Activated CD4-positive, alpha-beta T cell treated with anti-CD3 and anti-CD28 coated beads, Interleukin-2, amount 10 ng/mL, durations not matched to agents 7 days and 5 days (primary cell): ENCODE measurements around the gene NRXN2. TPM values are rescaled to one million over a fixed set of nuclear protein-coding genes. Genes with fewer than 3 reads are reported as not detected.

Experiments used
- CTCF ChIA-PET: fragments of 350-600 bp; sonication (Branson Sonifier 250); formaldehyde crosslinking; loops from one replicate; lab custom pipeline; 2021; ENCODE audit warnings: antibody characterized with exemption; lab: Charles Lee
- POLR2A ChIA-PET: fragments of 350-600 bp; sonication (Branson Sonifier 250); formaldehyde crosslinking; loops from one replicate; lab custom pipeline; 2021; ENCODE audit warnings: antibody characterized with exemption; lab: Charles Lee
- DNase-seq: peaks from one replicate; pipeline ENCODE4 v3.0.0-alpha.2; 2020
- H3K27ac Mint-ChIP-seq: one replicate; pipeline ENCODE4 v1.8.0; 2021; ENCODE audit warnings: mild to moderate bottlenecking, moderate library complexity, mixed read lengths
- H3K27me3 Mint-ChIP-seq: one replicate; pipeline ENCODE4 v1.8.0; 2021; ENCODE audit warnings: mixed read lengths
- H3K36me3 Mint-ChIP-seq: one replicate; pipeline ENCODE4 v1.8.0; 2021; ENCODE audit warnings: low read depth, mixed read lengths
- H3K4me1 Mint-ChIP-seq: one replicate; pipeline ENCODE4 v1.8.0; 2021; ENCODE audit warnings: mixed read lengths
- H3K4me3 Mint-ChIP-seq: one replicate; pipeline ENCODE4 v1.8.0; 2021; ENCODE audit warnings: mild to moderate bottlenecking, moderate library complexity, mixed read lengths
- H3K9me3 Mint-ChIP-seq: one replicate; pipeline ENCODE4 v1.8.0; 2021; ENCODE audit warnings: mixed read lengths
- total RNA-seq, 2 experiments: library from RNA; stranded (reverse); gene quantifications; one replicate each; pipeline ENCODE4 v1.2.3, GENCODE V29; 2021

The NRXN2 gene
- total RNA-seq, 2 experiments from 2014 or later = 0.07 to 0.15 TPM

DNA sequence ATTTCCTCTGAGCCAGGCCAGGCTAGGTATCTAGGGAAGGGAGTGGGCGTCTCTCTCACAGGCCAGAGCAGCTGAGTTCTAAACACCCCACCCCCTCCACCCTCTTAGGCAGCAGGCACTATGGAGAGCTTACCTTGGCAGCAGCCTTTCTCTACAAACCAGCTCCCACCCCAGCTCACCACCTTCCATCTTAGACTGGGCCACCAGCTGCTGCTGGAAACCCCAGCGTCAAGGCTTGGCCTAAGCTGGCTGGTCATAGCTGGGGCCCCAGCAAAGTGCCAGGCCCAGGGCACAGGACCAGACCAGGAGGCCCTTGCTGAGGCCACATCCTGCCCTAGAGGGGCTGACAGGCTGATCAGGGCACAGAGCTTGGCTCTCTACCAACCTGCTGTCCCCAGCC is 111.8 kb downstream of the NRXN2 start:
- peaks cover 14% of the 10 kb centered on the region for H3K4me1 Mint-ChIP-seq
- POLR2A ChIA-PET = no interaction called here
- DNase-seq = no peak
- H3K4me3 Mint-ChIP-seq = no peak overlapping the region
- H3K27me3 Mint-ChIP-seq = no peaks in the 10 kb centered on the region
- H3K9me3 Mint-ChIP-seq = no peaks in the 10 kb centered on the region
- H3K36me3 Mint-ChIP-seq = no peaks in the 10 kb centered on the region
- CTCF ChIA-PET = no interaction called here
- no peak overlapping the region for H3K27ac Mint-ChIP-seq

DNA sequence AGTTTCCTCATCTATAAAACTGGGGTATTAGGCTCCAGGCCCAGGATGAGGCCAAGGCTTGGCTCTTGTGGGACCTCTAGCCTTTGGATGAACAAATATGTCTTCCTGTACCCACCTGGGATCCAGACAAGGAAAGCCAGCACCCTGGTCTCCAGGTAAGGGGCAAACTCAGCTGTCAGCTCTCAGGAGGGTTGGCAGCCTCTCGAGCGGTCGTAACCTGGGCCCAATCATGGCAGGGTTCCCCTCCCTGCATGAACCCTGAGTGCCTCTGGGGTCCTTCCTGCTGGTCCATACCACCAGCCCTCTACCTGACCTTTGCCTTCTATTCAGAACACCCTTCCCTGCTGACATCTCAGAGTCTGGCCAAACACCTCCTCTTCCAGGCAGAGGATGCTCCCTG is 112.4 kb downstream of the NRXN2 start:
- H3K4me3 Mint-ChIP-seq = no peak overlapping the region

DNA sequence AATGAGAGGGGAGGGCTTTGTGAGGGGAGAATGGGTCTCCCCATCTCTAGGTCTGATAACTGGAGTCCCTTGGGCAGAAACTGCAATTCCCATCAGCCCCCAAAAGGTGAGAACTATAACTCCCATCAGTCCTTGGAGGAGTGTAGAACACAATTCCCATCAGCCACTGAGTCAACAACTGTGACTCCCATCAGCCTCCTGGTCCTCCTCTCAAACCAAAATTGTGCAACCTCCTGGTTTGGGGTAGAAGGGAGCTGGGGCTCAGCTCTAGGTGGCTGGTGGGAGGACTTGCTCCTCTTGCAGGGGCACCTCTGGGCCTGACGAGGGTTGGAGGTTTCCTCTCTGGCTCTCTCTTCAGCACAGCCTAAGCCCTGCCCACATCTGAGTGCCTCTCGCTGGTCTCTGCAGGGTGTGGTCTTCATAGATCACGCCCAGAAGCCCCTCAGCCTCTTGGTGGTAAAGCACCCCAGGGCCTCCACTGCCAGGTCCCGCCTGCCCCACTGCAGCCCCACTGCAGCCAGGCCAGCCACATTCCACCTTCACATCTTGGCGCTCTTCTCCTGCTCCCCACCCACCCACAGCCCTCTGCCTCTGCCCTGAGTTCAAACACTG is 113.5 kb downstream of the NRXN2 start:
- Mint-ChIP-seq H3K4me3 (no peak overlapping the region), H3K36me3 (no peaks in the 10 kb centered on the region), H3K27ac (no peak overlapping the region), H3K27me3 (no peaks in the 10 kb centered on the region), H3K4me1 (peaks cover 14% of the 10 kb centered on the region), H3K9me3 (no peaks in the 10 kb centered on the region)
- CTCF ChIA-PET = no interaction called here
- DNase-seq = no peak
- POLR2A ChIA-PET = no interaction called here

More for the DNA sequence above, 112.4 kb downstream of the NRXN2 start:
- H3K27ac Mint-ChIP-seq = no peak overlapping the region
- POLR2A ChIA-PET = no interaction called here
- CTCF ChIA-PET = no interaction called here
- H3K9me3 Mint-ChIP-seq = no peaks in the 10 kb centered on the region
- no peaks in the 10 kb centered on the region for H3K36me3 Mint-ChIP-seq
- H3K27me3 Mint-ChIP-seq = no peaks in the 10 kb centered on the region
- peaks cover 14% of the 10 kb centered on the region for H3K4me1 Mint-ChIP-seq
- no peak for DNase-seq

DNA sequence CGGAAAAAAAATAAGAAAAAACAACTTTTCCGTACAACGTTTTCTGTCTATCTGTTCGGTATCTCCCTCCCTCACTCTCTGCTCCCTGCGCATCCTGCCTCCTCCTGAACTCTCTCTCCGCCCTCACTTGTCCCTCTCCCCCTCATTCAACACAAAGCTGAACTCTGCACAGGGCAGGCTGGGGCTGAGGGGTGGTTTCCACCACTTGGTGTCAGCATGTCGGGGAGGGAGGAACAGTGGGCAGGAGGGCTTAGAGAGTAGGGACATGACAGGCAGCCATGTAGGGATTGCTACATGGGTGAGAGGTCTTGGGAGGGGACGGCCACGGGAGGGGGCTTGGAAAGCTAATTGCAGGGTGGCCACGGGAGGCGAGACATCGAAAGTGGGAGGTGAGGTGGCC is 114.4 kb downstream of the NRXN2 start:
- POLR2A ChIA-PET = no interaction called here
- Mint-ChIP-seq H3K27ac (no peak overlapping the region), H3K4me3 (no peak overlapping the region), H3K9me3 (no peaks in the 10 kb centered on the region), H3K36me3 (no peaks in the 10 kb centered on the region), H3K4me1 (peaks cover 14% of the 10 kb centered on the region), H3K27me3 (no peaks in the 10 kb centered on the region)
- DNase-seq = no peak
- CTCF ChIA-PET = no interaction called here

DNA sequence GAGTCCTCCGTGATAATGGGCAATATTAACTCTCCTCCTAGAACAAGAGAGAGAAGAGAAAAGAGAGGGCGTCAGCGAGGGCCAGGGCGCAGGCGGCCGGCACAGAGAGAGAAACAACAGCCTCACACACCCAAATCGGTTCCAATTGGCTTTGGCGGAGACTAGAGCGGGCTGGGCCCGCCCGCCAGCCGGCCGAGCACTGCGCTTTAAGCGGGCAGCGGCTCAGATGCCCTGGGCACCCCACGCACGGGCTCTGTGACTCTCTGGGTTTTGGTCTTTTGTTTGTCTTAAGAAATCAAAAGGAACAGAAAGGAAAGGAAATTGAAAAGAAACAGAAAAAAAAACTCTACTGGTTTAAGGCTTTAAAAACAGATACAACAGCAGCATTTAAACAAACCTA is 115.0 kb downstream of the NRXN2 start:
- Mint-ChIP-seq H3K36me3 (no peaks in the 10 kb centered on the region), H3K9me3 (no peaks in the 10 kb centered on the region), H3K27ac (no peak overlapping the region), H3K27me3 (no peaks in the 10 kb centered on the region), H3K4me1 (peaks cover 14% of the 10 kb centered on the region), H3K4me3 (no peak overlapping the region)
- CTCF ChIA-PET = no interaction called here
- no peak for DNase-seq
- POLR2A ChIA-PET = no interaction called here

DNA sequence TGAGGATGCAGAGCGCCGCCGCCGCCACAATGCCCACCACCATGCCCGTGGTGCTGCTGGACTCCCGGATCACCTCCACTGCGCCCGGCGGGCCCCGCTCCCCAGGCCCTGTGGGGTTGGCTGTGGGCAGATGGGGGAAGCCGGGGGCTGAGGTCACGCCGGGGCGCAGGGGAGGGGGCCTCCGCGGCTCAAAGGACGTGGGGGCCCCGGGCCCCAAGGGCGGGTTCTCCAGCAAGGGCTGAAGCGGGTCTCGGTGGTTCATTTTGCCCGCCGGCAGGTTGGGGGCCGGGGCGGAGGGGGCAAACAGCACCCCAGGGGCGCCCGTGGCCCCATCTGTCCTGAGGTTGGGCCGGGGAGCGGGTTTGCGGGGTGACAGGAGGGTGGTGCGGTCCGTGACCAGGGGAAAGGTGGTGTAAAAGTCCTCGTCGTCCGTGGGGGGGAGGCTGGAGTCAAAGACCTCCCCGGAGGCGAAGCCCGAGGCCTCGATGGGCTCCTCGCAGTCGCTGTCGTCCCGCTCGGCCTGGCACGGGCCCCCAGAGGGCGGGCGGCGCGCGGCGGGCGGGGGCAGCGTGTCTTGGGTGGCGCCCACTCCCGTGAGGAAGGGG is 115.5 kb downstream of the NRXN2 start:
- ChIA-PET CTCF (no interaction called here), POLR2A (no interaction called here)
- peaks cover 12% of the 10 kb centered on the region for H3K4me1 Mint-ChIP-seq
- DNase-seq = no peak
- no peak overlapping the region for H3K27ac Mint-ChIP-seq
- H3K36me3 Mint-ChIP-seq = no peaks in the 10 kb centered on the region
- no peaks in the 10 kb centered on the region for H3K27me3 Mint-ChIP-seq
- no peak overlapping the region for H3K4me3 Mint-ChIP-seq
- H3K9me3 Mint-ChIP-seq = no peaks in the 10 kb centered on the region

DNA sequence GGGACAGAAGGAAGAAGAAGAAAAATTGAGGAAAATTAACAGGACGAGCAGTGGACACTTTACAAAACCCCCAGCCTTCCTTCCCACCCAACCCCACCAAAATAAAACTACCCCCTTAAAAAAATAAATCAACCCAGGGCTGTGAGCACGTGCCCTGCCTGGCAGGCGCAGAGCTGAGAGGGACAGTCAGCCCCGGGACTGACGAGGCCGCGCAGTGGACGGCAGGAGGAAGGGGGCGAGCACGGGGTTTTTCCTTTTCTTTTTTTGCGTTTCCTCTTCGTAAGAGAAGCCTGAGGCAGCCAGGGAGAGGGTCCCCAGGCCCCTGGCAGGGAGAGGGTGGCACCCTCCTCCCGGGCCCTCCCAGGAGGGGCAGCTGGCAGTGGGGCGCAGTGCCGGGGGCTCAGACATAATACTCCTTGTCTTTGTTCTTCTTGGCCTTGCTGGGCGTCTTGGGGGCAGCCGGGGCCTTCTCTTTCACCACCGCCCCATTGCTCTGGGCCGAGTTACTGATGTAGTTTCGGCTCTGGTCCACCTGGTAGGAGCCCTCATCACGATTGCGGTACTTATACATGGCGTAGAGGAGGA is 116.1 kb downstream of the NRXN2 start:
- POLR2A ChIA-PET = no interaction called here

DNA sequence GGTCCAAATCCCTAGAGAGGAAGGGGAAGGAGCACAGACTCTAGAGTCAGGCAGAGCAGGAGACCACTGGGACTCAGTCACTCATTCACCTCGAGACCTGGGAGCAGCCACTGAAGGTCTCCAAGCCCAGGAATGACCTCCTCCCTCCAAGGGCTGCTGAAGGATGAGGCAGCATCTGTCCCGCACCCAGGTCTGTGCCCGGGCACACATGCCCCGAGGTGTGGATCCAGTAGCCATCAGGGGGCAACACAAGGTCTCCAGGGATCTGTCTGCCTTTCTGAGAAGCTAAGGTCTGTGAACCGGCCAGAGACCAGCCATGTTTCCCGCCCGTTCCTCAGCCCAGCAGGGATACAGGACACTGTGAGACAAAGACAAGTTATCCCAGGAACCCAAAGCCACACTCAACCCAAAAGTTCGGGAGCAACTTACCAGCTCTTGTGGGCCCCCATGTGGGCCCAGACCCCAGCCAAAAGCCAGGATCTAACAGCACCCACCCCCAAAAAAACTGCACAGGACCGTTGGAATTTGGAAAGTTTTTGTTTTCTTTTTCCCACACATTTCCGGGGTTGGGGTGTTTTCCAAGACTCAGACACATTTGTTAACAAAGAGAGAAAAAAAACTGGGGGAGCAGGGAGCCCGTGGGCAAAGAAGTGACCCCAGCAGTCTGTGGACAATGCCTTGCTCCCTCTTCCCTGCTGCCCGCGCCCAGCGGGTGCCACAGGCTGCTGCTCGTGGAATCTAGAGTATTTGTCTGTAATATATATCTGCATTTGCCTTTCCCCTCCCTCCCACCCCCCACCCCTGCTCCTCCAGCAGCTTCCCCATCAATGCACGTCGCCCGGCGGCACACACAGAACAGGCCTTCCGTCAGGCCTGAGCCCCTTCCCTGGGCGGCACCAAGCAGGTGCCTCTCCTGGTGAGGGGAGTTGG is 117.1 kb downstream of the NRXN2 start:
- peaks cover 2% of the 10 kb centered on the region for H3K4me1 Mint-ChIP-seq
- no peaks in the 10 kb centered on the region for H3K36me3 Mint-ChIP-seq
- ChIA-PET POLR2A (no interaction called here), CTCF (no interaction called here)
- H3K4me3 Mint-ChIP-seq = no peak overlapping the region
- H3K9me3 Mint-ChIP-seq = no peaks in the 10 kb centered on the region
- H3K27me3 Mint-ChIP-seq = no peaks in the 10 kb centered on the region
- no peak overlapping the region for H3K27ac Mint-ChIP-seq
- no peak for DNase-seq

More for the DNA sequence above, 116.1 kb downstream of the NRXN2 start:
- Mint-ChIP-seq H3K36me3 (no peaks in the 10 kb centered on the region), H3K27ac (no peak overlapping the region), H3K4me1 (peaks cover 6% of the 10 kb centered on the region), H3K9me3 (no peaks in the 10 kb centered on the region), H3K27me3 (no peaks in the 10 kb centered on the region), H3K4me3 (no peak overlapping the region)
- CTCF ChIA-PET = no interaction called here
- no peak for DNase-seq

DNA sequence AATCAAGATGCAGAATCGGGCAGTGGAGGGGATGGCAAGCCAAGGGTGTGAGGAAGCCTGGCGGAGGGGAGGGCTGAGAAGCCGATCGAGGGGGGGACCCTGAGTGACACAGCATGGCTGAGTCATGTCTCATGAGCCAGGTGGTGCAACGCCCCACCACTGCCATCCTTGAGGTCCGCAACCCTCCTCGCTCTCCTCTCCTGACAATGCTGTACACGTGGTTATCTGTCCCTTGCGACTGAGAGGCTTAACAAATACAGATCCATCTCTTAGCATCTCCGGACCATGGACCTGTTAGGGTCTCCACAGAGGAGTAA is 117.8 kb downstream of the NRXN2 start:
- ChIA-PET POLR2A (no interaction called here), CTCF (no interaction called here)
- Mint-ChIP-seq H3K36me3 (no peaks in the 10 kb centered on the region), H3K4me1 (no peaks in the 10 kb centered on the region), H3K27ac (no peak overlapping the region), H3K27me3 (no peaks in the 10 kb centered on the region), H3K4me3 (no peak overlapping the region), H3K9me3 (no peaks in the 10 kb centered on the region)
- no peak for DNase-seq

DNA sequence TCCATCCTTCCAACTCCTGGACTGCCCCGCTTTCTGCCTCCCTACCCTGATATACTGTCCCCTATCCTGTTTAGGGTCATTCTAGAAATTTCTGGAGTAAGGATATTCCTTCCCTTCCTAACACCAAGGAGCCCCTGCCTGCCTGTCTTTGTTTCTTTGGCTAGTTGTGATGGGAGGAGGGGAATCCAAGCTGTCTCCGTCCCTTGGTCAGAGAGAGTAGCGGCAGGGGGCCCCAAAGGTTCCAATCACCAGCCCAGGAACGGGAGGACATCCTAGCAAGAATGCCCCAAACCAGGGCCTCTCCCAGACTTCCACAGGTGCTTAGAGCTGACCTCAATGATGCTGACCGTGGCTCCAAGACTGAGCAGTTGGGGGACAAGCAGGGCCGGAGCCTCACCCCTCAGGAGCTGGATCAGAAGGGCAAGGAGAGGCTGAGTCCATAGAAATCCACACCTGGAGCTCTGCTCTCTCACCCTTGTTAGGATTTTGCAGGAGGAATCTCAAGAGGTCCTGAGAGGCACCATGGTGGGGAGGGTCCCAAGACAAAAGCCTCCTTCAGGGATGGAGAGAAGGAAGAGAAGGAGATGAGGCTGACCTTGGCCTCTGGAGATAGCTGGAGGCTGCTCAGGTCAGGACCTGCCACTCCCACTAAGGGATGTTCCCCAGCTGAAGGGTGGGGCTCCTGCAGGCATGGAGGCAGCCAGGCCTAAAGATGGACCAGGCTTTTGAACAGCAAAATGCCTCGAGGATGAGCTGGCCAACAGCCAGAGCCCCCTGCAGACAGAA is 118.3 kb downstream of the NRXN2 start:
- H3K27ac Mint-ChIP-seq = no peak overlapping the region
- CTCF ChIA-PET = interaction anchor here (1.3 kb wide), 1 partner anchor 155 kb away, joined by 3 read pairs; no protein-coding TSS in a partner anchor
- no peaks in the 10 kb centered on the region for H3K9me3 Mint-ChIP-seq
- H3K36me3 Mint-ChIP-seq = no peaks in the 10 kb centered on the region
- DNase-seq = no peak
- POLR2A ChIA-PET = no interaction called here
- no peak overlapping the region for H3K4me3 Mint-ChIP-seq
- no peaks in the 10 kb centered on the region for H3K4me1 Mint-ChIP-seq
- H3K27me3 Mint-ChIP-seq = no peaks in the 10 kb centered on the region

DNA sequence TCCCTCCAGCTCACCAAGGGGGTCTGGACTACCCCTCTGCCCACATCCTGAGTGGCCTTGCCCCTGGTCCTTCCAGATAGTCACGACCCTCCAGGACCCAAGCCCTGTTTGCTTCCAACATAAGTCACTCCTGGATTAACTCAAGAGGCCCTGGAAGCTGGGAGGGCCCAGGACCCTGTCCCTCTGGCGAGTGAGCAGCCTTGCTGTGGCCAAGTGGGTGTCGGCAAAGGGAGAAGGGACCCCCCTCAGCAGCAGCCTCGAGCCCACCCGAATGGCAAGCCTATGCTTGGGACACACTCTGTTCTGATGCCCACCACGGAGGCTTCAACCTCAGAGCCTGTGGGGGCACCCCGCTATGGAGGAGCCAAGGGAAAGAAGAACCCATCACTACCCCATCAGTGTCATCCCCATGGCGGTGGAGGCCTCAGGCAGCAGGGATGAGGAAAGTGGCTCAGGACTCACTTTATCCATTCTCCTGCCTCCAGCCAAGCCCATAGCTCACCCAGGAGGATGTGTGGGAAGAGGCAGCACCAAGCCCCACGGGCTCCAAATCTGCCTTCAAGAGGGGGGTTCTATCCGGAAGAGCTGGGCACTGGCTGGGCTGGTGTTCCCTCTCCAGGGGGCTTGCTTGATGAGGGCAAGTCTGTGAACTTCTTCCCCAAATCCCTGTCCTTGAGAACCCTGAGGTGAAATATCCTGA is 119.4 kb downstream of the NRXN2 start:
- no peak for DNase-seq
- POLR2A ChIA-PET = no interaction called here
- no peaks in the 10 kb centered on the region for H3K4me1 Mint-ChIP-seq

DNA sequence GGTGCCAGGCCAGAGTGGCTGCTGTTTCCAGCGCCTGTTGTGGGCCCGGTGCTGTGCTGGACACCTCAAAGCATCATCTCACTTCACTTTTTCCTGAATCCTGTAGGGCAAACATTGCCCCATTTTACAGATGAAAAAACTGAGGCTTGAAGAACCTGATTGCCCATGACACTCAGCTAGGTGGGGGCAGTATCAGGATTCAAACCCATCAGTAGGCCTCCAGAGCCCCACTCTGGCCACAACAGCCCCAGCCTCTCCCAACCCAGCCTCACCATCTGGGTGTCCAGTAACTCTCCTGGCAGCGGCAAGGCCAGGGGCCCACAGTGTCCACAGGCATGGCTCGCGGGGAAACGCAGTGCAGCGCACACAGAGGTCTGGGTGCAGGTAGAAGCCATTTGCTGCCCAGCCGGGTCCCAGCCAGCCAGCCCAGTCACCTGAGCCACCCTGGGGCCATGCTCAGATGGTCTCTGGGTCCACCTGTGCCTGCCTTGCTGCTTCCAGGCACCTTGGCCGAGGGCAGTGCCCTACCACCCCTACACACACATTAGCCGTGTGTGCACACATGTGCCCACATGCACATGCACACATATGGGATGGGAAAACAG is 120.4 kb downstream of the NRXN2 start:
- Mint-ChIP-seq H3K27me3 (no peaks in the 10 kb centered on the region), H3K4me3 (no peak overlapping the region), H3K4me1 (no peaks in the 10 kb centered on the region), H3K27ac (no peak overlapping the region), H3K9me3 (no peaks in the 10 kb centered on the region), H3K36me3 (no peaks in the 10 kb centered on the region)
- CTCF ChIA-PET = no interaction called here
- no peak for DNase-seq
- POLR2A ChIA-PET = no interaction called here

More for the DNA sequence above, 119.4 kb downstream of the NRXN2 start:
- H3K27me3 Mint-ChIP-seq = no peaks in the 10 kb centered on the region
- CTCF ChIA-PET = interaction anchor here (1.3 kb wide), 1 partner anchor 154 kb away, joined by 3 read pairs; no protein-coding TSS in a partner anchor
- no peak overlapping the region for H3K4me3 Mint-ChIP-seq
- no peaks in the 10 kb centered on the region for H3K9me3 Mint-ChIP-seq
- no peak overlapping the region for H3K27ac Mint-ChIP-seq
- H3K36me3 Mint-ChIP-seq = no peaks in the 10 kb centered on the region
